ENCODE measurements around the gene KRT74.

DNA sequence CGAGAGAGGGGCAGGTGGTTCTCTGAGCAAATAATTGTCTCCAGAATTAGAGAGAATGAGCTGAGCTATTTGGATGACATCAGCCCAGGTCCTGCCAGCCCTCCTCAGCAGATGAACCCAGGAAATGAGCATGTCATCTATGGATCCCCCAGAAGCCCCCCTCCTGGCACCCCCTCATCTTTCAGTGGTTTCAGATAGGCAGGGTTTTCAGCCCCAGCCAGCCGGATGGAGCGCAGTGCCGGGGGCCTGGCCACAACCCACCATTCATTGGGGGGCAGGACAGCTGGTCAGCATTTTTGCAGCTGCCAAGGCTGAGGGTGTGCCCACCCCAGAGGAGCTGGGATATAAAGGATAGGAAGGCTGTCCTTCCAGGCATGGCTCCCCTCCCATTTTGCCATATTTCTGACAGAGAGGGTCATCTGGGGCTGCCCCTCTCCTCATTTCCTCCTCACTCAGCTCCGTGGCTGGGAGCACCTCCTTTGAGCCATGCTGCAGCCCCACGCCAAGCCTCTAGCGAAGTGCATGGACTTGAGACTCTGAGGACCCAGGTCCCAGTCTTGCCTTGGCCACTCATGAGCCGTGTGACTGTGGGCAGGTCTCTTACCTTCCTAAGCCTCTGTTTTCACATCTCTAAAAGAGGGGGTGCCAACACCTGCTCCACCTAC, 14.7 kb downstream of the KRT74 start:
- TF ChIP-seq ZNF367 (CRISPR knock-in tag; IDR thresholded peaks at IDR 0.05; ENCODE audit: borderline replicate concordance), result no peak
- TF ChIP-seq CAMTA2 (CRISPR knock-in tag; IDR thresholded peaks at IDR 0.05; ENCODE audit: borderline replicate concordance), result no peak
- no peak for TF ChIP-seq CTCF (CRISPR knock-in tag; IDR thresholded peaks at IDR 0.05)
- TF ChIP-seq POLR2AphosphoS5 (IDR thresholded peaks at IDR 0.05; ENCODE audit: low read depth, low read length), result no peak
- TF ChIP-seq TBX3 (IDR thresholded peaks at IDR 0.05; ENCODE audit: borderline replicate concordance), result no peak
- no peak for TF ChIP-seq CCAR2 (optimal IDR thresholded peaks at IDR 0.05; ENCODE audit: low read depth, low read length)
- no peak for TF ChIP-seq RBFOX2 (IDR thresholded peaks at IDR 0.05; ENCODE audit: low read depth, low read length)
- TF ChIP-seq ZFY (CRISPR knock-in tag; IDR thresholded peaks at IDR 0.05), result no peak
- no peak for TF ChIP-seq ASH2L (IDR thresholded peaks at IDR 0.05; ENCODE audit: insufficient read length, low read depth, low read length)
- TF ChIP-seq HOXA3 (CRISPR knock-in tag; IDR thresholded peaks at IDR 0.05), result no peak
- TF ChIP-seq CENPX (CRISPR knock-in tag; IDR thresholded peaks at IDR 0.05), result no peak
- no peak for TF ChIP-seq HNRNPUL1 (IDR thresholded peaks at IDR 0.05; ENCODE audit: low read depth, low read length)
- TF ChIP-seq EP300 (IDR thresholded peaks at IDR 0.05; ENCODE audit: low read depth in 2 of 2, low read length in 2 of 2), result no peak
- no peak for TF ChIP-seq EP300 (CRISPR knock-in tag; IDR thresholded peaks at IDR 0.05; ENCODE audit: borderline replicate concordance)

Measured in HepG2 (cell line).